Choroid plexus epithelial cell (primary cell): ENCODE data around the gene ERC2.

Source experiments
- DNase-seq: peaks from one replicate; pipeline ENCODE4 v3.0.0-alpha.2; 2010; ENCODE audit warnings: low read depth
- H3K4me3 ChIP-seq: 2 replicates; pipeline ENCODE4 v1.5.1; 2011; ENCODE audit warnings: low read depth, mild to moderate bottlenecking, control low read depth, low read length, moderate library complexity
- CTCF ChIP-seq: conservative IDR thresholded peaks from 2 replicates; pipeline ENCODE4 v1.5.1; 2011; ENCODE audit warnings: low read depth, mild to moderate bottlenecking, control low read depth, inconsistent platforms, low read length, moderate library complexity

ERC2 gene

GRCh38 chr3:55966566-55966965, 501.7 kb downstream of the ERC2 start:
- no peak for TF ChIP-seq CTCF
- no peak overlapping the region for H3K4me3 ChIP-seq
- no peak for DNase-seq

- no peak for DNase-seq
- no peak for TF ChIP-seq CTCF
- H3K4me3 ChIP-seq = no peak overlapping the region
Observed at GRCh38 chr3:55965776-55966175, 502.5 kb downstream of the ERC2 start.

- H3K4me3 ChIP-seq = no peak overlapping the region
- no peak for TF ChIP-seq CTCF
- DNase-seq = no peak
Observed at GRCh38 chr3:55964491-55964985, 503.7 kb downstream of the ERC2 start.

GRCh38 chr3:55963601-55964000, 504.7 kb downstream of the ERC2 start:
- TF ChIP-seq CTCF = no peak
- no peak overlapping the region for H3K4me3 ChIP-seq
- DNase-seq = no peak

GRCh38 chr3:55959471-55960080, 508.7 kb downstream of the ERC2 start:
- H3K4me3 ChIP-seq = no peak overlapping the region
- no peak for TF ChIP-seq CTCF
- no peak for DNase-seq

- no peak for TF ChIP-seq CTCF
- no peak for DNase-seq
- no peak overlapping the region for H3K4me3 ChIP-seq
Observed at GRCh38 chr3:55958605-55959004, 509.7 kb downstream of the ERC2 start.

- TF ChIP-seq CTCF = no peak
- DNase-seq = peak; percentile 4
- no peak overlapping the region for H3K4me3 ChIP-seq
Observed at GRCh38 chr3:55955891-55956477, 512.3 kb downstream of the ERC2 start.
